Common myeloid progenitor, CD34-positive (primary cell): ENCODE measurements around the gene HSD11B1L.

ENCODE experiments used
- CTCF ChIA-PET: fragments of 350-600 bp; sonication (Branson Sonifier 250); formaldehyde crosslinking; loops from one replicate; lab custom pipeline; 2021; ENCODE audit warnings: antibody characterized with exemption; lab: Charles Lee
- POLR2A ChIA-PET: fragments of 350-600 bp; sonication (Branson Sonifier 250); formaldehyde crosslinking; loops from one replicate; lab custom pipeline; 2021; ENCODE audit warnings: antibody characterized with exemption; lab: Charles Lee
- DNase-seq, 3 donors: peaks; one replicate each; pipeline versions ENCODE4 v3.0.0 to v3.0.0-alpha.2; 2013
- H3K27ac ChIP-seq, 2 experiments: 1 replicate in 1 of 2; 2 replicates in 1 of 2; pipeline ENCODE4 v1.7.0; 2013; ENCODE audit warnings: inconsistent platforms in 2 of 2, low read length in 2 of 2, mild to moderate bottlenecking in 2 of 2, low read depth in 1 of 2, moderate library complexity in 1 of 2; ENCODE audit not compliant: severe bottlenecking in 2 of 2, insufficient read depth in 1 of 2, poor library complexity in 1 of 2
- H3K27me3 ChIP-seq, 5 experiments: replicated peaks in 2 of 5; 1 replicate in 3 of 5; 2 replicates in 2 of 5; pipeline versions ENCODE4 v1.6.1 to v1.7.0; 2013; ENCODE audit warnings: low read length in 4 of 5, mild to moderate bottlenecking in 2 of 5, moderate library complexity in 2 of 5, inconsistent platforms in 1 of 5; ENCODE audit not compliant: insufficient read depth in 5 of 5, control insufficient read depth in 4 of 5
- H3K36me3 ChIP-seq, 4 experiments: 1 replicate in 2 of 4; 2 replicates in 2 of 4; pipeline versions ENCODE4 v1.6.1 to v1.7.0; 2013; ENCODE audit warnings: low read length in 3 of 4, control low read depth in 1 of 4, mild to moderate bottlenecking in 1 of 4; ENCODE audit not compliant: control insufficient read depth in 4 of 4, insufficient read depth in 4 of 4
- H3K4me1 ChIP-seq, 4 experiments: 1 replicate in 3 of 4; 2 replicates in 1 of 4; pipeline versions ENCODE4 v1.6.1 to v1.7.1; 2013; ENCODE audit warnings: low read length in 3 of 4, mild to moderate bottlenecking in 3 of 4, control low read depth in 1 of 4, inconsistent platforms in 1 of 4, moderate library complexity in 1 of 4; ENCODE audit not compliant: control insufficient read depth in 4 of 4, insufficient read depth in 4 of 4; ENCODE audit errors: control extremely low read depth in 1 of 4
- H3K4me3 ChIP-seq, 7 experiments: 1 replicate in 4 of 7; 2 replicates in 3 of 7; pipeline versions ENCODE4 v1.5.1 to v1.7.0; 2013; ENCODE audit warnings: mild to moderate bottlenecking in 7 of 7, low read length in 6 of 7, moderate library complexity in 6 of 7, inconsistent platforms in 2 of 7, low read depth in 2 of 7, control low read depth in 1 of 7; ENCODE audit not compliant: insufficient read depth in 4 of 7, control insufficient read depth in 1 of 7; ENCODE audit errors: extremely low read depth in 1 of 7
- H3K9me3 ChIP-seq, 5 experiments: 1 replicate in 4 of 5; 2 replicates in 1 of 5; pipeline versions ENCODE4 v1.6.1 to v1.7.1; 2013; ENCODE audit warnings: low read length in 4 of 5, mild to moderate bottlenecking in 2 of 5, inconsistent platforms in 1 of 5, low read depth in 1 of 5, moderate library complexity in 1 of 5; ENCODE audit not compliant: control insufficient read depth in 4 of 5, insufficient read depth in 2 of 5; ENCODE audit errors: control extremely low read depth in 1 of 5
- WGBS: methylation state at CpG from one replicate; pipeline ENCODE4 v1.1.5; 2013; ENCODE audit not compliant: insufficient coverage; 5-methylcytosine and 5-hydroxymethylcytosine counted together

Gene HSD11B1L

GRCh38 chr19:5707576-5708575 lies 27.0 kb downstream of the HSD11B1L start:
- 98% methylated on average over 24 of the region's 37 CpGs for WGBS
- Histone ChIP-seq H3K4me3 (no peak overlapping the region), H3K4me1 (no peaks in the 10 kb centered on the region), H3K27ac (no peak overlapping the region), H3K27me3 (no peaks in the 10 kb centered on the region), H3K36me3 (peaks cover 22 to 83% (median 65%) of the 10 kb centered on the region in 4 experiments), H3K9me3 (no peaks in the 10 kb centered on the region)
- POLR2A ChIA-PET, result interaction anchor here (1.0 kb wide), 1 partner anchor 12 kb away, joined by 4 read pairs; the partner anchor contains the start of gene LONP1
- no peak for DNase-seq
- CTCF ChIA-PET, result no interaction called here

GRCh38 chr19:5711025-5711424 lies 30.2 kb downstream of the HSD11B1L start:
- WGBS, result 100% methylated on average over 4 of the region's 8 CpGs
- POLR2A ChIA-PET, result interaction anchor here (1.1 to 1.4 kb wide), 2 partner anchors 9 to 15 kb away, joined by 3 to 5 read pairs; partner anchors contain the start of genes CATSPERD and LONP1
- DNase-seq, result no peak
- CTCF ChIA-PET, result interaction anchor here (0.8 to 2.8 kb wide), 4 partner anchors 10 to 95 kb away, joined by 3 to 10 read pairs (median 4); partner anchors contain the start of gene RPL36
- H3K4me1 ChIP-seq, result no peaks in the 10 kb centered on the region
- H3K4me3 ChIP-seq, result no peak overlapping the region
- no peak overlapping the region for H3K27ac ChIP-seq
- peaks cover 16 to 70% (median 49%) of the 10 kb centered on the region in 4 experiments for H3K36me3 ChIP-seq
- H3K27me3 ChIP-seq, result no peaks in the 10 kb centered on the region
- no peaks in the 10 kb centered on the region for H3K9me3 ChIP-seq

- H3K27ac ChIP-seq, result no peak overlapping the region
- H3K4me3 ChIP-seq, result no peak overlapping the region
- peaks cover 13 to 65% (median 44%) of the 10 kb centered on the region in 4 experiments for H3K36me3 ChIP-seq
- WGBS, result 96% methylated on average over 25 of the region's 25 CpGs
- POLR2A ChIA-PET, result interaction anchor here (1.1 to 1.4 kb wide), 2 partner anchors 8 to 15 kb away, joined by 3 to 5 read pairs; partner anchors contain the start of genes CATSPERD and LONP1
- no peaks in the 10 kb centered on the region for H3K27me3 ChIP-seq
- DNase-seq, result no peak
- CTCF ChIA-PET, result interaction anchor here (0.8 to 2.8 kb wide), 5 partner anchors 11 to 115 kb away, joined by 3 to 10 read pairs (median 4); partner anchors contain the start of gene RPL36
- no peaks in the 10 kb centered on the region for H3K4me1 ChIP-seq
- no peaks in the 10 kb centered on the region for H3K9me3 ChIP-seq
Measured at GRCh38 chr19:5711713-5712161, 30.9 kb downstream of the HSD11B1L start.

- ChIA-PET POLR2A (interaction anchor here (1.2 kb wide), 1 partner anchor 16 kb away, joined by 3 read pairs; no protein-coding TSS in a partner anchor), CTCF (interaction anchor here (1.0 to 1.5 kb wide), 3 partner anchors 9 to 117 kb away, joined by 3 read pairs; no protein-coding TSS in a partner anchor)
- peaks cover 0 to 10% (median 3%) of the 10 kb centered on the region in 4 experiments for H3K4me1 ChIP-seq
- H3K27ac ChIP-seq, result no peak overlapping the region
- peaks cover 13 to 60% (median 38%) of the 10 kb centered on the region in 4 experiments for H3K36me3 ChIP-seq
- no peak for DNase-seq
- no peak overlapping the region for H3K4me3 ChIP-seq
- H3K9me3 ChIP-seq, result no peaks in the 10 kb centered on the region
- WGBS, result 94% methylated on average over 9 of the region's 9 CpGs
- H3K27me3 ChIP-seq, result no peaks in the 10 kb centered on the region
Measured at GRCh38 chr19:5713228-5713627, 32.4 kb downstream of the HSD11B1L start.

- Histone ChIP-seq H3K36me3 (peaks cover 13 to 52% (median 33%) of the 10 kb centered on the region in 4 experiments), H3K27me3 (no peaks in the 10 kb centered on the region), H3K27ac (no peak overlapping the region), H3K4me3 (no peak overlapping the region), H3K9me3 (no peaks in the 10 kb centered on the region), H3K4me1 (peaks cover 4 to 21% (median 15%) of the 10 kb centered on the region in 4 experiments)
- 99% methylated on average over 10 of the region's 10 CpGs for WGBS
- POLR2A ChIA-PET, result no interaction called here
- CTCF ChIA-PET, result interaction anchor here (1.2 to 1.6 kb wide), 2 partner anchors 8 to 25 kb away, joined by 3 to 4 read pairs; partner anchors contain the start of gene RPL36
- no peak for DNase-seq
Measured at GRCh38 chr19:5714816-5715215, 34.0 kb downstream of the HSD11B1L start.

GRCh38 chr19:5717215-5717935 lies 36.5 kb downstream of the HSD11B1L start:
- peaks cover 4 to 26% (median 18%) of the 10 kb centered on the region in 4 experiments for H3K4me1 ChIP-seq
- no peaks in the 10 kb centered on the region for H3K9me3 ChIP-seq
- DNase-seq, result no peak
- 93% methylated on average over 8 of the region's 8 CpGs for WGBS
- H3K27me3 ChIP-seq, result no peaks in the 10 kb centered on the region
- H3K27ac ChIP-seq, result peak overlapping the region in 1 of 2 experiments; percentile 93
- POLR2A ChIA-PET, result interaction anchor here (0.9 kb wide), 1 partner anchor 26 kb away, joined by 3 read pairs; no protein-coding TSS in a partner anchor
- CTCF ChIA-PET, result interaction anchor here (1.5 kb wide), 1 partner anchor 28 kb away, joined by 5 read pairs; the partner anchor contains the start of gene RPL36
- no peak overlapping the region for H3K4me3 ChIP-seq
- H3K36me3 ChIP-seq, result peaks cover under 1 to 31% (median 15%) of the 10 kb centered on the region in 4 experiments
